ENCODE data around the gene SCN5A.

DNA sequence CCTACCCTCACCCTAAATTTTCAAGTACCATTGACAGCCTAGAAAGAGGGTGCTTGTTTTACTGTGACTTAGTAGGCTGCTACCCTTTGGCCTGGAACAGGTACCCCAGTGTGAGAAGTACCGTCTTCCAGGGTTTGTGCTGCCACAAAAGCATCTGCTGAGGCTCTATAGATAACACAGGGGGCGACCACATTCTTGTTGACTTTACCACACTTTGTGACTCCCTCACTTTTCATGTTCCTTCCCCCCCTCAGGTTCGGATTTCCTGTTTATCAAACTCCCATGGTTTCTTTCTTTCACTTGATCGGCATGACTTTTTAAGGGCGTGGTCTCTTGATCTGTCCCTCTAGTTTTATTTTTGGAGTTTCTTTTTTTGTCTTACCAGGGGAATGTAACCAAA lies 129.8 kb downstream of the SCN5A start:
- TF ChIP-seq, protein P1, sequence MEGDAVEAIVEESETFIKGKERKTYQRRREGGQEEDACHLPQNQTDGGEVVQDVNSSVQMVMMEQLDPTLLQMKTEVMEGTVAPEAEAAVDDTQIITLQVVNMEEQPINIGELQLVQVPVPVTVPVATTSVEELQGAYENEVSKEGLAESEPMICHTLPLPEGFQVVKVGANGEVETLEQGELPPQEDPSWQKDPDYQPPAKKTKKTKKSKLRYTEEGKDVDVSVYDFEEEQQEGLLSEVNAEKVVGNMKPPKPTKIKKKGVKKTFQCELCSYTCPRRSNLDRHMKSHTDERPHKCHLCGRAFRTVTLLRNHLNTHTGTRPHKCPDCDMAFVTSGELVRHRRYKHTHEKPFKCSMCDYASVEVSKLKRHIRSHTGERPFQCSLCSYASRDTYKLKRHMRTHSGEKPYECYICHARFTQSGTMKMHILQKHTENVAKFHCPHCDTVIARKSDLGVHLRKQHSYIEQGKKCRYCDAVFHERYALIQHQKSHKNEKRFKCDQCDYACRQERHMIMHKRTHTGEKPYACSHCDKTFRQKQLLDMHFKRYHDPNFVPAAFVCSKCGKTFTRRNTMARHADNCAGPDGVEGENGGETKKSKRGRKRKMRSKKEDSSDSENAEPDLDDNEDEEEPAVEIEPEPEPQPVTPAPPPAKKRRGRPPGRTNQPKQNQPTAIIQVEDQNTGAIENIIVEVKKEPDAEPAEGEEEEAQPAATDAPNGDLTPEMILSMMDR (IDR thresholded peaks at IDR 0.05; ENCODE audit: poor library complexity) = no peak
- TF ChIP-seq EZH2 (IDR thresholded peaks at IDR 0.05; ENCODE audit: borderline replicate concordance) = no peak

All from hepatocyte (in vitro differentiated cells).